Activated naive CD8-positive, alpha-beta T cell treated with anti-CD3 and anti-CD28 coated beads, Interleukin-2, amount 10 ng/mL, durations not matched to agents 7 days and 5 days (primary cell): ENCODE measurements around the gene INPP1. TPM values are rescaled to one million over a fixed set of nuclear protein-coding genes. Genes with fewer than 3 reads are reported as not detected.
"Not testable (repeated sequence)": the region's sequence is repeated elsewhere in the genome, so short reads cannot be mapped to it uniquely, and the experiment has no call there.

ENCODE experiments used
- ATAC-seq: fragments of 150-1000 bp; cut with Tn5 transposase; one replicate; pipeline ENCODE4 v1.10.0; 2021; ENCODE audit warnings: low read depth, moderate library complexity
- POLR2A ChIA-PET: fragments of 350-600 bp; sonication (Branson Sonifier 250); formaldehyde crosslinking; loops from one replicate; lab custom pipeline; 2021; ENCODE audit warnings: antibody characterized with exemption; lab: Charles Lee
- DNase-seq: peaks from one replicate; pipeline ENCODE4 v3.0.0; 2021
- H3K27ac Mint-ChIP-seq: one replicate; pipeline ENCODE4 v1.8.0; 2022; ENCODE audit warnings: mild to moderate bottlenecking, mixed read lengths
- H3K27me3 Mint-ChIP-seq: one replicate; pipeline ENCODE4 v1.8.0; 2022; ENCODE audit warnings: mild to moderate bottlenecking, moderate library complexity, mixed read lengths
- H3K36me3 Mint-ChIP-seq: one replicate; pipeline ENCODE4 v1.8.0; 2021; ENCODE audit warnings: mild to moderate bottlenecking, mixed read lengths
- H3K4me1 Mint-ChIP-seq: one replicate; pipeline ENCODE4 v1.8.0; 2021; ENCODE audit warnings: mixed read lengths
- H3K4me3 Mint-ChIP-seq: one replicate; pipeline ENCODE4 v1.8.0; 2022; ENCODE audit warnings: mild to moderate bottlenecking, moderate library complexity, mixed read lengths
- H3K9me3 Mint-ChIP-seq: one replicate; pipeline ENCODE4 v1.8.0; 2021; ENCODE audit warnings: mixed read lengths
- total RNA-seq, 2 experiments: library from RNA; stranded (reverse); gene quantifications; one replicate each; pipeline ENCODE4 v1.2.3, GENCODE V29; 2021

Gene INPP1
- total RNA-seq, 2 experiments from 2014 or later = 8.7 to 9.7 TPM

GRCh38 chr2:190319555-190320498 is 23.6 kb upstream of the INPP1 start, which contains the start of gene HIBCH:
HIBCH (minus strand) TSS chr2:190319826; CDS start chr2:190319750, 76 bp downstream.
- H3K9me3 Mint-ChIP-seq = no peaks in the 10 kb centered on the region
- H3K27ac Mint-ChIP-seq = peak within 1 kb of the TSS; percentile 97
- H3K4me1 Mint-ChIP-seq = peaks cover 27% of the 10 kb centered on the region
- peak within 1 kb of the TSS; percentile 99 for H3K4me3 Mint-ChIP-seq
- peaks cover 5% of the 10 kb centered on the region for H3K36me3 Mint-ChIP-seq
- DNase-seq (peak; percentile 89), ATAC-seq (peak; percentile 95)
- POLR2A ChIA-PET = interaction anchor here (0.9 to 1.5 kb wide), 2 partner anchors 11 to 331 kb away, joined by 3 read pairs; no protein-coding TSS in a partner anchor
- H3K27me3 Mint-ChIP-seq = peaks cover 3% of the 10 kb centered on the region

- DNase-seq (no peak), ATAC-seq (no peak)
- Mint-ChIP-seq H3K4me3 (peak overlapping the region; percentile 99), H3K9me3 (no peaks in the 10 kb centered on the region), H3K36me3 (peaks cover 5% of the 10 kb centered on the region), H3K27me3 (peaks cover 6% of the 10 kb centered on the region), H3K27ac (peak overlapping the region; percentile 4), H3K4me1 (peaks cover 23% of the 10 kb centered on the region)
- POLR2A ChIA-PET = no interaction called here
Observed at GRCh38 chr2:190320696-190321095, 22.7 kb upstream of the INPP1 start.

DNA sequence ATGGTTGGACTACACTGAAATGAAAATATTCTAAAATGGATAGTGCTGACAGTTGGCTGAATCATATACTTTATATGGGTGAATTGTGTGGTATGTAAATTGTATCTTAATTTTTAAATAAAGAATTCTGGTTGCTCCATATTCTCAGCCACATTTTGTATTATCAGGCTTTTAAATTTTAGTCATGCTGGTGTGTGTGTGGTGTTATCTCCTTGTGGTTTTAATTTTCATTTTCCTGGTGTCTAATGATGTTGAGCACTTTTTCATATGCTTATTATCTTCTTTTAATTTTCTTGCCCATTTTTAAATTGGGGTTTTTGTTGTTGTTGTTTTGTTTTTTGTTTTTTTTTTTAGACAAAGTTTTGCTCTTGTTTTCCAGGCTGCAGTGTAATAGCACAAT is 20.0 kb upstream of the INPP1 start:
- no peak overlapping the region for H3K27ac Mint-ChIP-seq
- peaks cover 3% of the 10 kb centered on the region for H3K36me3 Mint-ChIP-seq
- peaks cover 11% of the 10 kb centered on the region for H3K4me1 Mint-ChIP-seq
- ATAC-seq (no peak), DNase-seq (no peak)
- H3K9me3 Mint-ChIP-seq = no peaks in the 10 kb centered on the region
- POLR2A ChIA-PET = no interaction called here
- peaks cover 25% of the 10 kb centered on the region for H3K27me3 Mint-ChIP-seq
- no peak overlapping the region for H3K4me3 Mint-ChIP-seq

- Mint-ChIP-seq H3K4me1 (peaks cover under 1% of the 10 kb centered on the region), H3K4me3 (no peak overlapping the region), H3K27ac (no peak overlapping the region), H3K36me3 (no peaks in the 10 kb centered on the region), H3K27me3 (peaks cover 41% of the 10 kb centered on the region), H3K9me3 (no peaks in the 10 kb centered on the region)
- POLR2A ChIA-PET = no interaction called here
- ATAC-seq (no peak), DNase-seq (no peak)
Observed at GRCh38 chr2:190325588-190325987, 17.8 kb upstream of the INPP1 start.

- no peak overlapping the region for H3K27ac Mint-ChIP-seq
- peaks cover 52% of the 10 kb centered on the region for H3K27me3 Mint-ChIP-seq
- ATAC-seq = no peak
- POLR2A ChIA-PET = no interaction called here
- no peaks in the 10 kb centered on the region for H3K9me3 Mint-ChIP-seq
- no peaks in the 10 kb centered on the region for H3K4me1 Mint-ChIP-seq
- H3K4me3 Mint-ChIP-seq = no peak overlapping the region
- DNase-seq = no peak
- no peaks in the 10 kb centered on the region for H3K36me3 Mint-ChIP-seq
Observed at GRCh38 chr2:190327867-190328572, 15.4 kb upstream of the INPP1 start.

GRCh38 chr2:190328573-190329147 is 14.7 kb upstream of the INPP1 start:
- Mint-ChIP-seq H3K27me3 (peaks cover 56% of the 10 kb centered on the region), H3K4me3 (no peak overlapping the region), H3K27ac (no peak overlapping the region), H3K36me3 (no peaks in the 10 kb centered on the region), H3K9me3 (no peaks in the 10 kb centered on the region), H3K4me1 (no peaks in the 10 kb centered on the region)
- DNase-seq = no peak
- no peak for ATAC-seq
- POLR2A ChIA-PET = no interaction called here

DNA sequence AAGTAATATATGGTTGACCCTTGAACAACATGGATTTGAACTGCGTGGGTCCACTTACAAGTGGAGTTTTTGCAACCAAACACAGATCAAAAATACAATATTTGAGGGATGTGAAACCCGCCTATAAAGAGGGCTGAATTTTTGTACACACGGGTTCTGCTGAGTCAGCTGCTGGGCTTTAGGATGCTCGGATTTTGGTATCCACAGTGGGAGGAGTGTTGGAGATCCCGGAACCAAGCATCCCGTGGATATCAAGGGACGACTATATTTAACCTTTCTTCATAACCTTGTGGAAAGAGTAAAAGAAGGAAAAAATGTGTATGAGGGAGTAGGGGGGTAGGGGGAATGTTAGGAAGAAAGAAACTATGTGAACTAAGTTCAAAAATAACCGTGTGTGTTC is 10.0 kb upstream of the INPP1 start:
- no peak overlapping the region for H3K4me3 Mint-ChIP-seq
- POLR2A ChIA-PET = no interaction called here
- DNase-seq (no peak), ATAC-seq (no peak)
- H3K36me3 Mint-ChIP-seq = no peaks in the 10 kb centered on the region
- no peaks in the 10 kb centered on the region for H3K9me3 Mint-ChIP-seq
- no peak overlapping the region for H3K27ac Mint-ChIP-seq
- H3K27me3 Mint-ChIP-seq = peaks cover 41% of the 10 kb centered on the region
- H3K4me1 Mint-ChIP-seq = no peaks in the 10 kb centered on the region

GRCh38 chr2:190333928-190334327 is 9.5 kb upstream of the INPP1 start:
- POLR2A ChIA-PET = no interaction called here
- H3K9me3 Mint-ChIP-seq = no peaks in the 10 kb centered on the region
- H3K27me3 Mint-ChIP-seq = peaks cover 37% of the 10 kb centered on the region
- no peak overlapping the region for H3K4me3 Mint-ChIP-seq
- ATAC-seq = no peak
- no peaks in the 10 kb centered on the region for H3K36me3 Mint-ChIP-seq
- H3K27ac Mint-ChIP-seq = no peak overlapping the region
- H3K4me1 Mint-ChIP-seq = no peaks in the 10 kb centered on the region
- DNase-seq = no peak

- peaks cover 36% of the 10 kb centered on the region for H3K27me3 Mint-ChIP-seq
- H3K36me3 Mint-ChIP-seq = no peaks in the 10 kb centered on the region
- ATAC-seq = no peak
- no peaks in the 10 kb centered on the region for H3K4me1 Mint-ChIP-seq
- no peak overlapping the region for H3K27ac Mint-ChIP-seq
- POLR2A ChIA-PET = no interaction called here
- H3K4me3 Mint-ChIP-seq = no peak overlapping the region
- H3K9me3 Mint-ChIP-seq = no peaks in the 10 kb centered on the region
- no peak for DNase-seq
Observed at GRCh38 chr2:190334479-190335224, 8.7 kb upstream of the INPP1 start.

DNA sequence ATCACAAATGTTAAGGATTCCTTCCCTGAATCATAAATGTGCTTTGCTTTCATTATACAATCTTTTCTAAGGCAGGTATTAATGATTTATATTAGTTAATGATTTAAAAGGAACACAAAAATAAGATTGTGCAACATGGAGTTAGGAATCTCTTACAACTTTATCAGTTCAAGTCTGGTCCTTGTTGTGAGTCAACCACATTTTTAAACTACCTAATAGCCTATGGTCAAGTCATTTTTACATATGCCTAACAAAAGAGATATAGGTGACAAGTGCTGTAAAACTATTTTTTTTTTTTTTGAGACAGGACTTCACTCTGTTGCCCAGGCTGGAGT is 8.2 kb upstream of the INPP1 start:
- DNase-seq = no peak
- H3K27me3 Mint-ChIP-seq = peaks cover 32% of the 10 kb centered on the region
- H3K27ac Mint-ChIP-seq = no peak overlapping the region
- H3K4me3 Mint-ChIP-seq = no peak overlapping the region
- H3K36me3 Mint-ChIP-seq = no peaks in the 10 kb centered on the region
- ATAC-seq = no peak
- no peaks in the 10 kb centered on the region for H3K4me1 Mint-ChIP-seq
- POLR2A ChIA-PET = no interaction called here
- H3K9me3 Mint-ChIP-seq = no peaks in the 10 kb centered on the region

DNA sequence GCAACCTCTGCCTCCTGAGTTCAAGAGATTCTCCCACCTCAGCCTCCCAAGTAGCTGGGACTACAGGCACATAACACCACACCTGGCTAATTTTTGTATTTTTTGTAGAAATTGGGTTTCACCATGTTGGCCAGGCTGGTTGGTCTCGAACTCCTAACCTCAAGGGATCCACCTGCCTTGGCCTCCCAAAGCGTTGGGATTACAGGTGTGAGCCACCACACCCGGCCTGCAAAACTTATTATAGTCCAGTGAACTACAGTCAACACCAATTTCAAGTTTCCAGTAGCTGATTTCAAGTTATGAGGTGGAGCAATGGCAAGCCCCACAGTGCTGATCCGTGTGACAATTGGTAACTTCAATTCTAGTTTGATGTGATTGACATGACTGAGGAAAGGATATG is 7.8 kb upstream of the INPP1 start:
- H3K9me3 Mint-ChIP-seq, DNase-seq, H3K36me3 Mint-ChIP-seq, H3K4me3 Mint-ChIP-seq, POLR2A ChIA-PET, H3K27ac Mint-ChIP-seq, ATAC-seq, H3K4me1 Mint-ChIP-seq: not testable (repeated sequence)
- H3K27me3 Mint-ChIP-seq = peaks cover 29% of the 10 kb centered on the region

- no peaks in the 10 kb centered on the region for H3K9me3 Mint-ChIP-seq
- H3K27me3 Mint-ChIP-seq = peaks cover 25% of the 10 kb centered on the region
- H3K4me3 Mint-ChIP-seq = no peak overlapping the region
- POLR2A ChIA-PET = no interaction called here
- H3K36me3 Mint-ChIP-seq = no peaks in the 10 kb centered on the region
- peaks cover 2% of the 10 kb centered on the region for H3K4me1 Mint-ChIP-seq
- H3K27ac Mint-ChIP-seq = no peak overlapping the region
- no peak for ATAC-seq
- DNase-seq = no peak
Observed at GRCh38 chr2:190336420-190336819, 7.0 kb upstream of the INPP1 start.

DNA sequence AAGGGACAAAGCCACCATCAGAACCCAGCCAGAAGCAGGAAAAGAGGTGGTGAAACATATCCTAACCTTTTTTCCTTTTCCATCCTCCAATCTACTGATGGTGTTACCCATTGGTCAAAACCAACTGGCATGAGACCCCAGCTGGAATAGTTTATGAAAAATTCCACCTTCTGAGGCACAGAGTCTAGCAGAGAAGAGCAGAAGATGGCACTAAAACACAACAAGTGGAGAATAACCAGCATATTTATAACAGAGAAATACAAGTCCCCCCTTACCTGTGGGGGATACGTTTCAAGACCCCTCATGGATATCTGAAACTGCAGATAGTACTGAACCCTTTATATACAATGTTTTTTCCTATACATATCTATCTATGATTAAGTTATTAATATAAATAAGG is 4.9 kb upstream of the INPP1 start:
- no peak overlapping the region for H3K4me3 Mint-ChIP-seq
- peaks cover 17% of the 10 kb centered on the region for H3K27me3 Mint-ChIP-seq
- POLR2A ChIA-PET = no interaction called here
- no peaks in the 10 kb centered on the region for H3K9me3 Mint-ChIP-seq
- DNase-seq (no peak), ATAC-seq (no peak)
- H3K4me1 Mint-ChIP-seq = peaks cover 9% of the 10 kb centered on the region
- H3K36me3 Mint-ChIP-seq = no peaks in the 10 kb centered on the region
- H3K27ac Mint-ChIP-seq = no peak overlapping the region
